Measurements from ENCODE around the gene PKN2. TPM values are rescaled to one million over a fixed set of nuclear protein-coding genes. Genes with fewer than 3 reads are reported as not detected.

PKN2 gene
- total RNA-seq, 1 donor from 2014 or later: 37.5 TPM

DNA sequence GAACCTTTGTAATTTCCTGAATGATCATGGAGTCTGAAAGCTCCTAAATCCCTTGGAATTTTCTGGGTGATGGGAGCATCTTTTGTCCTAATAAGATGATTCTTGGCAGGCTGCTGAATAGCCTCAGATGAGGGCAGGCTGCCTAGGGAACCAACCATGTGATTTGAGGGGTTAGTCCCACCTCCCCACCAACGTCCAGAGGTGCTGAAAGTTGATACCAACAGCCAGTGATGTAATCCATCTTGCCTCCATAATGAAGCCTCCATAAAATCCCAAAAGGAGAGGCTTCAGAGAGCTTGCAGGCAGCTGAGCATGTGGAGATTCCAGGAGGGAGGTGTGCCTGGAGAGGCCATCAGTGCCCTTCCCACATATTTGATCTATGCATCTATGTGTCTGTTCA, 163.6 kb downstream of the PKN2 start:
- Histone ChIP-seq H3K36me3 (ENCODE audit: insufficient read depth, low read length) (peaks cover 6% of the 10 kb centered on the region), H3K9ac (ENCODE audit: low read length) (no peak overlapping the region), H3K27ac (ENCODE audit: low read depth, low read length) (no peak overlapping the region), H2AFZ (ENCODE audit: low read depth, low read length) (no peak overlapping the region), H4K20me1 (ENCODE audit: insufficient read depth, low read length) (no peaks in the 10 kb centered on the region), H3K4me3 (ENCODE audit: insufficient read depth, low read depth, low read length) (no peak overlapping the region), H3K79me2 (ENCODE audit: insufficient read depth, low read length) (no peaks in the 10 kb centered on the region), H3K4me2 (ENCODE audit: low read length) (no peak overlapping the region), H3K4me1 (ENCODE audit: insufficient read depth, low read length) (no peaks in the 10 kb centered on the region), H3K27me3 (ENCODE audit: insufficient read depth, low read length) (no peaks in the 10 kb centered on the region), H3K9me3 (ENCODE audit: insufficient read depth, low read depth, low read length) (no peaks in the 10 kb centered on the region)
- no peaks in the 10 kb centered on the region for H3K9me3 Mint-ChIP-seq (ENCODE audit: unreplicated experiment)
- H3K4me3 Mint-ChIP-seq (ENCODE audit: unreplicated experiment): no peak overlapping the region
- H3K4me1 Mint-ChIP-seq (ENCODE audit: low read depth, unreplicated experiment): no peaks in the 10 kb centered on the region
- no peaks in the 10 kb centered on the region for H3K27me3 Mint-ChIP-seq (ENCODE audit: low read depth, unreplicated experiment)
- TF ChIP-seq CTCF (IDR thresholded peaks at IDR 0.05; ENCODE audit: insufficient read depth, low read depth, low read length): no peak
- no peak for TF ChIP-seq EZH2 (IDR thresholded peaks at IDR 0.05; ENCODE audit: insufficient read depth, low read length)
- no peak overlapping the region for H3K27ac Mint-ChIP-seq (ENCODE audit: unreplicated experiment)
- no peak for FAIRE-seq
- H3K36me3 Mint-ChIP-seq (ENCODE audit: low read depth, unreplicated experiment): peaks cover 5% of the 10 kb centered on the region
- no peak for DNase-seq (ENCODE audit: low read depth)

- no peak overlapping the region for H2AFZ ChIP-seq (ENCODE audit: low read depth, low read length)
- H3K9me3 Mint-ChIP-seq (ENCODE audit: unreplicated experiment): no peaks in the 10 kb centered on the region
- H3K79me2 ChIP-seq (ENCODE audit: insufficient read depth, low read length): no peaks in the 10 kb centered on the region
- H3K4me3 Mint-ChIP-seq (ENCODE audit: unreplicated experiment): no peak overlapping the region
- H3K4me1 ChIP-seq (ENCODE audit: insufficient read depth, low read length): no peaks in the 10 kb centered on the region
- no peak overlapping the region for H3K4me2 ChIP-seq (ENCODE audit: low read length)
- no peaks in the 10 kb centered on the region for H3K9me3 ChIP-seq (ENCODE audit: insufficient read depth, low read depth, low read length)
- TF ChIP-seq CTCF (IDR thresholded peaks at IDR 0.05; ENCODE audit: insufficient read depth, low read depth, low read length) (no peak), EZH2 (IDR thresholded peaks at IDR 0.05; ENCODE audit: insufficient read depth, low read length) (no peak)
- DNase-seq (ENCODE audit: low read depth) (no peak), FAIRE-seq (no peak)
- no peaks in the 10 kb centered on the region for H3K4me1 Mint-ChIP-seq (ENCODE audit: low read depth, unreplicated experiment)
- peaks cover 11% of the 10 kb centered on the region for H3K36me3 Mint-ChIP-seq (ENCODE audit: low read depth, unreplicated experiment)
- H3K27me3 Mint-ChIP-seq (ENCODE audit: low read depth, unreplicated experiment): no peaks in the 10 kb centered on the region
- H3K27me3 ChIP-seq (ENCODE audit: insufficient read depth, low read length): no peaks in the 10 kb centered on the region
- H3K27ac ChIP-seq (ENCODE audit: low read depth, low read length): no peak overlapping the region
- H3K9ac ChIP-seq (ENCODE audit: low read length): no peak overlapping the region
- H4K20me1 ChIP-seq (ENCODE audit: insufficient read depth, low read length): no peaks in the 10 kb centered on the region
- no peak overlapping the region for H3K4me3 ChIP-seq (ENCODE audit: insufficient read depth, low read depth, low read length)
- H3K36me3 ChIP-seq (ENCODE audit: insufficient read depth, low read length): peaks cover 9% of the 10 kb centered on the region
- no peak overlapping the region for H3K27ac Mint-ChIP-seq (ENCODE audit: unreplicated experiment)
Measured at GRCh38 chr1:88851303-88852063, 167.4 kb downstream of the PKN2 start.

All from astrocyte (in vitro differentiated cells and primary cell).